NCI-H774 (cell line): ENCODE data around the gene MAT2A.
"Not testable (repeated sequence)": the region's sequence is repeated elsewhere in the genome, so short reads cannot be mapped to it uniquely, and the experiment has no call there.

Experiments used
- DNase-seq: peaks from one replicate; lab custom pipeline; 2025; lab: John Stamatoyannopoulos, UW

The MAT2A gene

DNA sequence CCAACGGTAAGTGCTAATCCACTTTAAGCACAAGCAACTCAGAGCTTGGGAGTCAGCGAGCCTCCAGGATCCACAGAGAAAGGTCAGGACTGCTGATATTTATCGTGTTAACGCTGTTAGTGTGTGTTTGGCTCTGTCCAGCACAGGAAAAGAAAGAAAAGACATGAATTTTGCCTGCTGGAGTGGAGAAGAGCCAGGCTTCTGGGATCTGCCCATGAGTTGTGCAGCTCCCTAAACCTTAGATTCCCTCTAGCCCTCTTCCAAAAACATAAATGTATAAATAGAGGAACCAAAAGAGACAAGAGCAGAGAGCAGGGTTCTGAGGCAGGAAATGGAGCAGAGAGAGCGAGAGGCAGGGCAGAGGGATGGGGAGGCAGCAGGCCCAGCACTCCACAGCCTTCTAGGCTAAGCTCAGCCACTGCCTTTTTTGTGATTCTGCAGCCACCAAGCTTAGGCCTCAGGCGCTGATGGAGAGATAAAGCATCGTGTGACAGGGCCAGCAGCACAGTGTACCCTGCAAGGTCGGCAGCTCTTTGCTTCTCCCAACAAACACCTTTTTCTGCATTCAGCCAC, 14.5 kb upstream of the MAT2A start:
- DNase-seq = no peak

DNA sequence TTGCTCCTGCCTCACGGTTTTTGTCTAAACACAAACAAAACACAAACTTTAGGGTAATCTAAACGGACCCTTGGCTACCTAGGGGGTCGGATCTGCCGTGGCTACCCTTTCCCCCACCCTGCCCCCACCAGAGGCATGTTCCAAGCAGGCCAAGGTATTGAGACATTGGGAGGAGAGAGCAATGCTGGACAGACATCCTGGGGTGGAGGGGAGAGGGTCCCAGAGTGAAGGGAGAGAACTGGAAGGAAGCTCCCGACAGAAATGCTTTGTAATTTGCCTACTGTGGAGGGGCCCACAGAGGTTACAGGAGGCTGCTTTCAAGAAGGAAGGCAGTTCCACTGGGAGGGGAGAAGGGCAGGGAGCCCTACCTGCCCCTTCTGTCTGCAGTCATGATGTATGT, 13.9 kb upstream of the MAT2A start:
- no peak for DNase-seq

DNA sequence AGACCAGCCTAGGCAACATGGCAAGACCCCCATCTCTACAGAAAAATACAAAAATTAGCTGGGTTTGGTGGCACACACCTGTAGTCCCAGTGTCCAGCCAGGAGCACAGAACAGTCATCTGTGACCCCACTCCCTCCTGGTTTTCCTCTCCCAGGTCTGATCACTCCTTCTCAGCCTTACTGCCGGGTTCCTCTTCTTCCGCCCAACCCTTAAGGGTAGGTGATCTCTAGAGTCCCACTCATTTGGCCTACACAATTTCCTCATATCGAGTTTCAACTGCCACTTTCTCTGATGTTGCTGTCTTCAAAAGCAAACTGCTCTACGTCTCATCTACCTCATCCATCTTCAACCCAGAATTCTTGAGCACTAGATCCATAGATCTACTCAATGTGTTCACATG, 13.4 kb upstream of the MAT2A start:
- DNase-seq = no peak

DNA sequence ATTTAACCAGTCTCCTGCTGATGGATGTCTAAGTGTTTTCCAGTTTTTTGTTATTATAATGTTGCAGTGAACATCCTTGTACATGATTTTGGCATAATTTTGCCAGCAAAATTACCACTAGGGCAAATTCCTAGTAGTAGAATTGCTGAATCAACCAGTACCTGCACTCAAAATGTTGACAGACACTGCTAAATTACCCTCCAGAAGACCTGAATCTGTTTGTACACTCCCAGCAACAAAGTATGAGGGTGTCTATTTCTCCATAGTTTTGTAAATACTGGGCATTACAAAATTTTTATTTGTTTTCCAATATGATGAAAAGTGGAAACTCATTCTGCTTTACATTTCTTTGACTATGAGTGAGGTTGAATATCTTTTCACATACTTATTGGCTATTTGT, 11.2 kb upstream of the MAT2A start:
- DNase-seq = no peak

DNA sequence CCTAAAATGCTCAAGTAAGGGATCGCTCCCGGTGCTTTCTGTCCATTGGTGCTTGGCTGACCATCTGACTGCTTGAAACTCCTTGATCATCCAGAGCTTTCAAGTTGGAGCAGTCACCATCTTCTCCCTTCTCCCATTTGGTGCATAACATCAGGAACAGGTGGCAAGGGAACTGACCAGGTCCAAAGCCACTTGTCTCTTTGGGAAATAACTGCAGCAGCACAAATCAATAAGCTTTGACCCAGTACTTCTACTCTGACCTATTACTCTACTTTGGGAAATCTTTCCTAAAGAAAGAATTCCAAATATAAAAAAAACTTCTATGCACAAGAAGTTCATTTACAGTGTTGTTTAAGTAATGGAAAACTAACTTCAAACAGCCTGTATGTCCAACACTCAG, 10.6 kb upstream of the MAT2A start:
- DNase-seq = no peak

DNA sequence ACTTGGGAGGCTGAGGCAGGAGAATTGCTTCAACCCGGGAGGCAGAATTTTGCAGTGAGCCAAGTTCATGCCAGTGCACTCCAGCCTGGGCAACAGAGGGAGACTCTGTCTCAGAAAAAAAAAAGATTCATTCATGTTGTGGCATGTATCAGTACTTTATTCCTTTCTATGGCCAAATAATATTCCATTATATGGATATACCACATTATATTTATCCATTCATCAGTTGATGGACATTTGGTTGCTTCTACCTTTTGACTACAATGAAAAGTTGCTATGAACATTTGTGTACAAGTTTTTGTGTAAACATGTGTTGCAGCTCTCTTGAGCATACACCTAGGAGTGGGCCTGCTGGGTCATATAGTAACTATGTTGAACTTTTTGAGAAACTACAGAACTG, 9.2 kb upstream of the MAT2A start:
- no peak for DNase-seq

DNA sequence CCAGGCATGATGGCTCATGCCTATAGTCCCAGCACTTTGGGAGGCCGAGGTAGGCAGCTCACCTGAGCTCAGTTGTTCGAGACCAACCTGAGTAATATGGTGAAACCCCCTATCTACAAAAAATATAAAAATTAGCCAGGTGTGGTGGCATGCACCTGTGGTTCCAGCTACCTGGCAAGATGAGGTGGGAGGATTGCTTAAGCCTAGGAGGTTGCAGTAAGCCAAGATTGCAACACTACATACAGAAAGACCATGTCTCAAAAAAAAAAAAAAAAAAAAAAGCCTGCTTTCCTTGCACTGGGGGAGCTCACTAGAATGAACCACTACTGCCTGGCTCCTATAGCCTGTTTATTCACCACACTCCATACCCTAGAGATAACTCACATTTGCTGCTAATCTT, 7.4 kb upstream of the MAT2A start:
- no peak for DNase-seq

DNA sequence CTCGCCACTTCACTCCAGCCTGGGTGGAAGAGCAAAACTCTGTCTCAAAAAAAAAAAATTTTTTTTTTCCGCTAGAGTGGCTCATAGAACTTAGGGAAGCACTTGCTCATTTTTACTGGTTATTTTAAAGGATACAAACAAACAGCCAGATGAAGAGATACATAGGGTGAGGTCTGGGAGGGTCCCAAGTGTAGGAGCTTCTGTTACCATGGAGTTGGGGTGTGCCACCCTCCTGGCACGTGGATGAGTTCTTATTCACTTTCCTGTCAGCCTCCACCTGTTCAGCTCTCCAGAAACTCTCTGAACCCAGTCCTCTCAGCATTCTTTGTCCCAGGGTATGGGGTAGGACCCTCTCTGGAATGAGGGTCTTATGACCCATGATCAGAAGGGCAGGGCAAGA, 4.9 kb upstream of the MAT2A start:
- DNase-seq = no peak

DNA sequence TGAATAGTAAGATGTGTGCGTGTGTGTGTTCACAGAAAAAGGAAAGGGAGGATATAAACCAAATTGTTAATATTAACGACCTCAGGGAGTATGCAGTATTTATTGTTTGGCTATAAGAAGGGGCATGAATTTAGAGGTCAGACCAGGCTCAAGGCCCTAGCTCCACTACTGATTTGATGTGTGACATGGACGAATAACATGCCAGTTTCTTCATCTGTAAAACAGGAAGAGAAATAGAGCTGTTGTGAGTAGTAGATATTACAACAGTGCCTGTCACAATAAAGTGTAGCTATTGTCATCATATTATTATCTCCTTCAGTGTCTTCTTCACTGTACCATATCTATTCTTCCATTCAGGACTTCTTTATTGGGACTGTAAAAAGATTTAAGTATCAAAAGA, 4.1 kb upstream of the MAT2A start:
- no peak for DNase-seq

DNA sequence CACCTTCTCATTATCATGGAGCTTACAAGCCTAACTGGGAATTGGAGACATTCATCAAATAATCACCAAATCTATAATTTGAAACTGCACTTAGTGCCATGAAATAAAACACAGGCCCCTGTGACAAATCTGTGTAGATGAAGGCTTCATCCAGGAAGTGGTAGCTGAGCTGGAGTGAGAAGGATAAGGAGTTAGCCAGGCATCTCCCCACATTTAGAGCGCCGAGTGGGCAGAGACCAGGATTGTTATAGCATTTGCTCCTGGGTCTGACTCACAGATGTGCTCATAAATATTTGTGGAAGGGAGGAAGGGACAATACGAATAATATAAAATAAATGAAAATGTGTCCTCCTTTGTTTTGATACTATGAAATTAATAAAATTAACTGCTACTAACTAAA, 2.5 kb upstream of the MAT2A start:
- no peak for DNase-seq

DNA sequence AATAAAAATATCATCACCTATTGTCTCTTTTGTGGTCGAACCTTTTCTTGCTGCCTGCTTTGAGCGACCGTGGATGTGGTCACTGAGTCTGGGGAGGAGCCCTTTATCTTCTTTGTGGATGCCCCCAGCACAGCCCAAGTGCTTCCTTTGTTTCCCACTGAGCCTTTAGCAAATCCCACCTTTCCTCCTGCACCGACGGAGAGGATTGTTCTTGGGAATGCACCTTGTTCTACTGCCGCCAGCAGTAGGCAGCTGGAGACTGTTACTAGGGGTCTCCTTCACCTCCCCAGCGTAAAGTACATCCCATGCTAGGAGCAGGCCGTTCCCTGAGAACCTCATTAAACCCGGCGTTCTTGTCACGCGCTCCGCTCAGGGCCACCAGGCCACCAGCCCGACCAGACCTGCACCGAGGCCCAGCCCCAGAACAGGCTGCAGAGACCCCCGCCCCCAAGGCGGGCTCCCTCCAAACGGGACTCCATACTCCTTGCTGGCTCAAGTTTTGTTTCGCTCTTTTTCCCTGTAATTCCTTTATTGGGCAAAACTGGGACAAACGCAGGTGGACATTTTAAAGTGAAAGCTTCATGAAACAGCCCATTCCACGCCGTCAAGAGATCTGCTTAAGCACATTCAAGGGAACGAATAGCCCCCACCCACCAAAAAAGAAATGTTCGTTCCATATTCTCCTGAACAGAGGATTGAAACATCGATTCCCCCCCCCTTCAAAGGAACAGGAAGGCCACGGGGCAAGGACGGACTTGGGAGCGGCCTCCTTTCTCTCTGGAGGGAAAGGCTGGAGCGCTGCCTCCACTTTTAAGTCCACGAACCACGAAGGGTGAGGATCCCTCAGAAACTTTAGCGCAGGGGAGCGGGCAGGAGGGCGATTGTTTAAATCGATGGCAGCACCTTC, 1.1 kb upstream of the MAT2A start:
- no peak for DNase-seq

DNA sequence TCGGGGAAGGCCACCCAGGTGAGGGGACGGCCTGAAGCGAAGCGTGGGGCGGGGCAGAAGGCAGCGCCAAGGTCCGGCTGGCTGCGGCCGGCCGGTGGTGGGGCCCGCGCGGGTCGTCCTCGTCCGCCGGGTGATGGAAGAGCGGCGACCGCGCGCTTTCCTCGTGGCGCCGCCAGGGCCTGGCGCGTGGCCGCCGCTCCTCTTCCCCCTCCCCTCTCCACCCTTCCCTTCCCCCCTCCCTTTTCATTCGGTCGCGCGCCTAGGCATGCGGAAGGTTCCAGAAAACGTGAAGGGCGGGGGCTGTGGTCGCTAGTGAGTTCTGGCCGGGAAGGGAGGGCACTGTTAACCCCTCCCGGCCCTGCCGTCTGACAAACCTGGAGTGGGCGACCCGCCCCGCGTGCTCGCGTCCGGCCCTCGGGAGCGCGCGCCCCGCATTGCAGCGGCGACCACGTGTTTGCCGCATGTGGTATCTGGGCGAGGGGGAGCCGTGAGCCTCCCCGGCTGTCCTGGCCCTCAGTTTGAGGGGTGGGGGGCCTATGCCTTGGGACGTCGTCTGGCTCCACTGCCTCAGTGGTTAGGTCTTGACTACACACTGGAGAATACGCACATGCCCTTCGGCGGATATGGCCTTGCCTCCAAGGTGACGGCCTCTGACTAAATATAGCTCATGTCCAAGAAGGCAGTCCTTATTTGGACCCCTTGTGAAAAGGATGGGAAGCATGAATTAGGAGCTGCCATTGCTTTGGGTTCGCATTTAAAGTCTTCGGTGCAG, 579 bp downstream of the MAT2A start:
- DNase-seq = peak; percentile 31

DNA sequence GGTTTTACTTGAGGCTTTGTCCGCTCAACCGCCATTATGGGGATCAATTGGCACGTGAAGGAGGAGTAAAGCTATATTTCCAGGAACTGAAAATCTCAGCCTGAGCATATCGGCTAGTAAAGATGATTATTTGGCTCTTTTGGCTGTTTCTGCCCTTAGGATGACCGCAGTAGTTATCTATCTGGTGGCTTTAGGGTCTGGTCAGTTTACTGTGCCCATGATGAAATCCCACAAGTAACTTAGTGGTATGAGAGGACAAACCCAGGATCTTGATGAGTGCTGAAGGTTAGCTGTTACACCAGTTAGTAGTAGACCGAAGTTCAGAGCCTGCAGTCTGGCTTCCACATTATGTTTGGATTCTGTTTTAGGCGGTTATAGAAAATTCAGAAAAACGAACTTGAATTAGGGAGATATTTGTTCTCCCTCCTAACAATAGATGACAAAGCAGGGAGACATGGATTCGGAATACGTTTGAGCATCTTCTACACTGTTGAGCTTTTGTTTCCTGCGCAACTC, 1.2 kb downstream of the MAT2A start:
- no peak for DNase-seq

DNA sequence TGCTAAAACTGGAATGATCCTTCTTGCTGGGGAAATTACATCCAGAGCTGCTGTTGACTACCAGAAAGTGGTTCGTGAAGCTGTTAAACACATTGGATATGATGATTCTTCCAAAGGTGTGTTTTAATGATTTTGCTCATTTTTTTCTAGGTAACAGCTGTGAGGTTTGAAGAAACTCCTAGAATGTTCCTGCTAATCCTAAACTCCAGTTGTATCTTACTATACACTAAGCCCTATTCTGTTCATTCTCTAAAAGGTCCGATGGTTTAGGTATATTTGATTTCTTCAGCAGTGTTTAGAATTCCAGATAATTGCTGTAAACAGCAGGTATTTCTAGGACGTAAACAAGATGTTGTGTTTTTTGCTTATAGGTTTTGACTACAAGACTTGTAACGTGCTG, 2.3 kb downstream of the MAT2A start:
- no peak for DNase-seq

DNA sequence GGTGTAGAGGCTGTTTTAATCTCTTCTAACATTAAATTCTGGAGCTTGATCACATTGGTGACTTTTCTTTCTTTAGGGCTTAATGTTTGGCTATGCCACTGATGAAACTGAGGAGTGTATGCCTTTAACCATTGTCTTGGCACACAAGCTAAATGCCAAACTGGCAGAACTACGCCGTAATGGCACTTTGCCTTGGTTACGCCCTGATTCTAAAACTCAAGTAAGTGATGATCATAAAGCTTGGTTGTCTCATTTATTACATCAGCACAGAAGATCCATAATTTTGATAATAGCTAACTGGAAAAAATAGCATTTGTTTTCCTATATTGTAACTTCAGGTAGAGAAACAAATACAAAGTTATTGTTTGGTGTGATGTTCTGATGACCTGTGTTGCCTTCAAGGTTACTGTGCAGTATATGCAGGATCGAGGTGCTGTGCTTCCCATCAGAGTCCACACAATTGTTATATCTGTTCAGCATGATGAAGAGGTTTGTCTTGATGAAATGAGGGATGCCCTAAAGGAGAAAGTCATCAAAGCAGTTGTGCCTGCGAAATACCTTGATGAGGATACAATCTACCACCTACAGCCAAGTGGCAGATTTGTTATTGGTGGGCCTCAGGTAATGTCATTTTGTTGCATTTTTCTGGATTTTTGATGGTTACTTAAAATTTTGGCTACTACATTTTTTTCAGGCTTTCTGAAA, 2.9 kb downstream of the MAT2A start:
- DNase-seq = no peak

DNA sequence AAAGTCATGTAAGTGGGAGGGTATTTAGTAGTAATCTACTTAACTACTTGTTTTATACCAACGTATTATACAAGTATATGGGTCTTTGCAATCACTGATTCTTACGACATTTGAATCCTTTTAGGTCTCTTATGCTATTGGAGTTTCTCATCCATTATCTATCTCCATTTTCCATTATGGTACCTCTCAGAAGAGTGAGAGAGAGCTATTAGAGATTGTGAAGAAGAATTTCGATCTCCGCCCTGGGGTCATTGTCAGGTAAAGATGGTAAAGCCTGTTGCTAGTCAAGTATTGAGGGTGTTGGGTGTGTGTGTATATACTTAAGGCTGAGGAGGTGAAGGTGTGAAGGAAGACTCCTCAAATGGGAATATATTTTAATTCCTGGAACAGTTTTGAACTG, 3.8 kb downstream of the MAT2A start:
- no peak for DNase-seq

DNA sequence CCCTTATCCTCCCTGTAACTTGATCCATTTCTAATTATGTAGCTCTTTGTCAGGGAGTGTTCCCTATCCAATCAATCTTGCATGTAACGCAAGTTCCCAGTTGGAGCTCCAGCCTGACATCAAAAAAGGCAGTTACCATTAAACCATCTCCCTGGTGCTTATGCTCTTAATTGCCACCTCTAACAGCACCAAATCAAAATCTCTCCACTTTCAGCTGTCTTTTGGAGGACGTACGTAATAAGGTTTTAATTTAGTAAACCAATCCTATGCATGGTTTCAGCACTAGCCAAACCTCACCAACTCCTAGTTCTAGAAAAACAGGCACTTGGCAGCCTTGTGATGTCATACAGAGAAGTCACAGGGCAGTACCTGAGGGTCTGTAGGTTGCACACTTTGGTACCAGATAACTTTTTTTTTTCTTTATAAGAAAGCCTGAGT, 5.3 kb downstream of the MAT2A start:
- DNase-seq = not testable (repeated sequence)

DNA sequence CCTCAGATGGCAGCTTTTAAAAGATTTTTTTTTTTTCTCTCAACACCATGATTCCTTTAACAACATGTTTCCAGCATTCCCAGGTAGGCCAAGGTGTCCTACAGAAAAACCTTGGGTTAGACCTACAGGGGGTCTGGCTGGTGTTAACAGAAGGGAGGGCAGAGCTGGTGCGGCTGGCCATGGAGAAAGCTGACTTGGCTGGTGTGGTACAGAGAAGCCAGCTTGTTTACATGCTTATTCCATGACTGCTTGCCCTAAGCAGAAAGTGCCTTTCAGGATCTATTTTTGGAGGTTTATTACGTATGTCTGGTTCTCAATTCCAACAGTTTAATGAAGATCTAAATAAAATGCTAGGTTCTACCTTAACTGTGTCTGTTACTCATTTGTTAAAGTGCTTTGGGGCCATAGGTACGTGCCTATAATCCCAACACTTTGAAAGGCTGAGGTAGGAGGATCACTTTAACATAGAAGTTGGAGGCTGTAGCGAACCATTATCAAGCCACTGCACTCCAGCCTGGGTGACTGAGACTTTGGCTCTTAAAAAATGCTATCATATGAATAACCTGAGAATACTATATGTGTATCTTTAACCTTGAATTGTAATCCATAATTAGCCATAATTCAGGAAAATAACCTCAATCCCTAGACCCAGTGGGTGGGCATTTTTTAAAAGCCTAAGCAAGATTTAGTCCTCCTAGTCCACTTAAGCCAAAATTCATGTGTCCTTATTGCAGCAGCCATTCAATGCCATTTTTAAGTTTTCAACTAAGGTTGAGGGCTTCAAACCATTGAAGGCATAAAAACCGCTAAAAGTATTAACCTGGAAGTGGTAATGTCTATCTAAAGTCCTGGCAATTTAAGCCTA, 6.2 kb downstream of the MAT2A start:
- not testable (repeated sequence) for DNase-seq

DNA sequence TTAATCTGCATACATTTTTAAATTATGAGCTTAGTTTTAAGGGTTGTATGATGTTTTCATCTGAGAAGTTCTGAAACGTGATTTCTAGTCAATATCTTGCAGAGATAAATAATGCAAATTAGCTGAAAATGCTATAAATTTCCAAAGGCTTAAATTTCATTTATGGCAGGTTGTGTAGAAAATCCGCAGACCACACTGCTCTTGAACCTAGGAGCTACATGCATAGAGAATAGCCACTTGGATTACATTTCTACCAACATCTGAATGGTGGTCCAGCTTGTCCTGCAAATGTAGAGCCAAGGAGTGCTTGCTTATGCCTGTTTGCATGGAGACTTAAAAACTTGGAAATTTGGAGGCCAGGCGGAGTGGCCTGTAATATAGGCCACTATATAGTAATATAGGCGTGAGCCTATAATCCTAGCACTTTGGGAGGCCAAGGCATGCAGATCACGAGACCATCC, 6.8 kb downstream of the MAT2A start:
- DNase-seq = no peak

DNA sequence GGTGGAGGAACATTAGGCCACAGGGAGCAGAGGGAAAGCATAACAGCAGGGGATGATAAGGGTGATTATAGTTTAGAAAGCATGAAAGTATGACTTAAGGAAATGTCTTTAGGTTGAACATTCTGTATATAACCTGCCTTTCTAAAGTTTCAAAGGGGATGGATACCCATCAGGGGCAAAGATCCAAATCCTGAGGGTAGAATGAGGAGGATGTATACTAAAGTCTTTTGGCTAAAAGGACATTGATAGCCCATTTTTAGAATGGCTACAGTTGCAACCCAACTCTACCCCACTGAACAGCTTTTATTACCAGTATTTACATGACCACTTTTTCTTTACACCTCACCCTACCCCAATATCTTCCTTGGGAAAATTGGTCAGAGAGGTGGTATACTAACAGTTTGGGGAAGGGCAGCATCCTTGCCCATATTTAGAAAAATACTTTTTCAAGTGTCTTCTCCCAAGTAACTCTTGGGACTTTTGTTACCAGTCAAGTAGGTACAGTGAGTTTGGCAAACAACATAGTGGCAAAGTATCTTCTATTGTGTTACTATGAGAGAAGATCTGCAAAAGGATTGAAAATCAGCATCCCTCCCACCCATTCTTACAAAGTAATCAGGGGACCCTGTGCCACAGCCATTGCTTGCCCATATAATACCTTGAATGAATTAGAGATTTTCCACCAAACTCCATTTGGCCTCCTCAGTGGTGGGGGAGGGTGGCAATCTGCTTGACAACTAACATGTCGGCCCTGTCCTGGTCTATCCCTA, 8.3 kb downstream of the MAT2A start:
- no peak for DNase-seq
